MCF 10A (cell line): ENCODE results near the gene MAZ. TPM values are rescaled to one million over a fixed set of nuclear protein-coding genes. Genes with fewer than 3 reads are reported as not detected.

ENCODE experiments used
- BruUV-seq: library from RNA; stranded (reverse); fragments of 400-500 nt; replicated peaks from 2 replicates; lab custom pipeline; 2021; lab: Mats Ljungman, UMichigan
- CTCF ChIA-PET: fragments of 300-600 bp; sonication (Branson Sonifier 250); formaldehyde crosslinking; extraction: SDS; loops from one replicate; lab custom pipeline; 2021; ENCODE audit warnings: antibody characterized with exemption, inconsistent platforms; lab: Yijun Ruan, JAX
- POLR2A ChIA-PET: fragments of 300-600, 350-650 bp; sonication (Branson Sonifier 250); formaldehyde crosslinking; extraction: SDS; loops from one replicate; lab custom pipeline; 2020; ENCODE audit warnings: antibody characterized with exemption, inconsistent platforms; lab: Yijun Ruan, JAX
- DNase-seq: peaks from one replicate; pipeline ENCODE4 v3.0.0-alpha.2; 2018; ENCODE audit not compliant: unreplicated experiment
- H3K27ac Mint-ChIP-seq: one replicate; pipeline ENCODE4 v1.8.0; 2022; ENCODE audit warnings: mild to moderate bottlenecking, low read depth, mixed read lengths; ENCODE audit not compliant: unreplicated experiment
- H3K27me3 Mint-ChIP-seq: one replicate; pipeline ENCODE4 v1.8.0; 2022; ENCODE audit warnings: mixed read lengths; ENCODE audit not compliant: insufficient read depth, unreplicated experiment
- H3K36me3 Mint-ChIP-seq: one replicate; pipeline ENCODE4 v1.8.0; 2022; ENCODE audit warnings: mild to moderate bottlenecking, moderate library complexity, mixed read lengths; ENCODE audit not compliant: insufficient read depth, unreplicated experiment
- H3K4me1 Mint-ChIP-seq: one replicate; pipeline ENCODE4 v1.8.0; 2022; ENCODE audit warnings: mixed read lengths; ENCODE audit not compliant: insufficient read depth, unreplicated experiment
- H3K4me3 Mint-ChIP-seq: one replicate; pipeline ENCODE4 v1.8.0; 2022; ENCODE audit warnings: mild to moderate bottlenecking, moderate library complexity, mixed read lengths; ENCODE audit not compliant: unreplicated experiment
- H3K9me3 Mint-ChIP-seq: one replicate; pipeline ENCODE4 v1.8.0; 2022; ENCODE audit warnings: mixed read lengths; ENCODE audit not compliant: unreplicated experiment
- intact Hi-C: fragments of 100-400 bp; cut with micrococcal nuclease; formaldehyde crosslinking; loops from 2 replicates; pipeline ENCODE4 v1.14.1; 2022
- total RNA-seq: library from RNA; stranded (reverse); gene quantifications from 2 replicates; pipeline ENCODE4 v1.2.3, GENCODE V29; 2022
- TF ChIP-seq, protein P1 (sequence below): fragments of 200-600 bp; IDR thresholded peaks from one replicate; pipeline ENCODE4 v1.8.0; 2022; ENCODE audit warnings: antibody characterized with exemption, mild to moderate bottlenecking; ENCODE audit not compliant: unreplicated experiment

Gene MAZ
- total RNA-seq, 1 experiment from 2014 or later = 185 TPM

DNA sequence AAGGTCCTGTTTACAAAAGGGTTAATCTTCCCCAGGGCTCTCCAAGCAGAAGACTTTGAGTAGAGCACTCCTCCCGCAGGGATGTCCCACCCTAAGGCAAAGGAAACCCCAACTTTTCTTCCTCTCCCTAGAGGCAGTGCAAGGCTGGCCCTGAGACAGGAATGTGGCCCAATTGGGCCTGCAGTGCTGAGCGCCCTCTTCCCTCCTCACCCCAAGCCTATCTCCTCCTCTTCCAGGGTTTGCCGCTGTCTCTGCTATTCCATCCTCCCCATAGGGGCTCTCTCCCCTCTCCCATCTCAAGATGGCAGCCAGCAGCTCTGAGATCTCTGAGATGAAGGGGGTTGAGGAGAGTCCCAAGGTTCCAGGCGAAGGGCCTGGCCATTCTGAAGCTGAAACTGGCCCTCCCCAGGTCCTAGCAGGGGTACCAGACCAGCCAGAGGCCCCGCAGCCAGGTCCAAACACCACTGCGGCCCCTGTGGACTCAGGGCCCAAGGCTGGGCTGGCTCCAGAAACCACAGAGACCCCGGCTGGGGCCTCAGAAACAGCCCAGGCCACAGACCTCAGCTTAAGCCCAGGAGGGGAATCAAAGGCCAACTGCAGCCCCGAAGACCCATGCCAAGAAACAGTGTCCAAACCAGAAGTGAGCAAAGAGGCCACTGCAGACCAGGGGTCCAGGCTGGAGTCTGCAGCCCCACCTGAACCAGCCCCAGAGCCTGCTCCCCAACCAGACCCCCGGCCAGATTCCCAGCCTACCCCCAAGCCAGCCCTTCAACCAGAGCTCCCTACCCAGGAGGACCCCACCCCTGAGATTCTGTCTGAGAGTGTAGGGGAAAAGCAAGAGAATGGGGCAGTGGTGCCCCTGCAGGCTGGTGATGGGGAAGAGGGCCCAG is 6.7 kb downstream of the MAZ start:
- peaks cover 36% of the 10 kb centered on the region for H3K4me1 Mint-ChIP-seq
- H3K4me3 Mint-ChIP-seq = peak overlapping the region; percentile 69
- H3K36me3 Mint-ChIP-seq = peaks cover 31% of the 10 kb centered on the region
- TF ChIP-seq, protein P1, sequence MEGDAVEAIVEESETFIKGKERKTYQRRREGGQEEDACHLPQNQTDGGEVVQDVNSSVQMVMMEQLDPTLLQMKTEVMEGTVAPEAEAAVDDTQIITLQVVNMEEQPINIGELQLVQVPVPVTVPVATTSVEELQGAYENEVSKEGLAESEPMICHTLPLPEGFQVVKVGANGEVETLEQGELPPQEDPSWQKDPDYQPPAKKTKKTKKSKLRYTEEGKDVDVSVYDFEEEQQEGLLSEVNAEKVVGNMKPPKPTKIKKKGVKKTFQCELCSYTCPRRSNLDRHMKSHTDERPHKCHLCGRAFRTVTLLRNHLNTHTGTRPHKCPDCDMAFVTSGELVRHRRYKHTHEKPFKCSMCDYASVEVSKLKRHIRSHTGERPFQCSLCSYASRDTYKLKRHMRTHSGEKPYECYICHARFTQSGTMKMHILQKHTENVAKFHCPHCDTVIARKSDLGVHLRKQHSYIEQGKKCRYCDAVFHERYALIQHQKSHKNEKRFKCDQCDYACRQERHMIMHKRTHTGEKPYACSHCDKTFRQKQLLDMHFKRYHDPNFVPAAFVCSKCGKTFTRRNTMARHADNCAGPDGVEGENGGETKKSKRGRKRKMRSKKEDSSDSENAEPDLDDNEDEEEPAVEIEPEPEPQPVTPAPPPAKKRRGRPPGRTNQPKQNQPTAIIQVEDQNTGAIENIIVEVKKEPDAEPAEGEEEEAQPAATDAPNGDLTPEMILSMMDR = no peak
- no peaks in the 10 kb centered on the region for H3K27me3 Mint-ChIP-seq
- CTCF ChIA-PET = interaction anchor here (0.6 to 0.7 kb wide), 3 partner anchors 36 to 870 kb away, joined by 3 read pairs; no protein-coding TSS in a partner anchor
- H3K27ac Mint-ChIP-seq = no peak overlapping the region
- POLR2A ChIA-PET = interaction anchor here (0.7 kb wide), 1 partner anchor 746 kb away, joined by 3 read pairs; no protein-coding TSS in a partner anchor
- DNase-seq = no peak
- intact Hi-C loops = no loop called here
- BruUV-seq = no TSS peak
- H3K9me3 Mint-ChIP-seq = no peaks in the 10 kb centered on the region

DNA sequence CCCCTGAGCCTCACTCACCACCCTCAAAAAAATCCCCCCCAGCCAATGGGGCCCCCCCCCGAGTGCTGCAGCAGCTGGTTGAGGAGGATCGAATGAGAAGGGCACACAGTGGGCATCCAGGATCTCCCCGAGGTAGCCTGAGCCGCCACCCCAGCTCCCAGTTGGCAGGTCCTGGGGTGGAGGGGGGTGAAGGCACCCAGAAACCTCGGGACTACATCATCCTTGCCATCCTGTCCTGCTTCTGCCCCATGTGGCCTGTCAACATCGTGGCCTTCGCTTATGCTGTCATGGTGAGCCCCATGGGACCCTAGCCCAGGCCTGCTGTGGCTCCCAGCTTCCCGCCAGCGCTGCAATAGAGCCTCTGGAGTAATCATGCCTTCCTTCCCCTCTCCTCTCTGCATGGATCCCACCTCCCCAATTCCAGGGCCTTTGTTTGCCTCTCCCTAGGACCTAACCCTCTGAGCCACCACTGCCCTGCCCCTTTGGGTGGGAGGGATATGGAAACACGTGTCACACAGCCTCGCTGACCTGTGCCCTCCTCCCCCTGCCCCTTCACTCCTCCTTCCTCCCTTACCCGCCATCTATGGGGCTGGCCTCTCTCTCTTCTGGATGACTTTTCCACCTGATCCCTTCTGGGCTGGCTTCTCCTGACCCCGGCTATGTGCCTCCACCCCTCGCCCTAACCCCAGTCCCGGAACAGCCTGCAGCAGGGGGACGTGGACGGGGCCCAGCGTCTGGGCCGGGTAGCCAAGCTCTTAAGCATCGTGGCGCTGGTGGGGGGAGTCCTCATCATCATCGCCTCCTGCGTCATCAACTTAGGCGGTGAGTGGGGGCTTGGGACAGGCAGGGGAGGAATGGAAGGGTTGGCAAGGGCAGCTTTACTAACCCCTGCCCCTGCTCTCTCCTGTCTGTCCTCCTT is 7.6 kb downstream of the MAZ start:
- Mint-ChIP-seq H3K4me3 (peak overlapping the region; percentile 34), H3K4me1 (peaks cover 36% of the 10 kb centered on the region), H3K9me3 (no peaks in the 10 kb centered on the region), H3K36me3 (peaks cover 31% of the 10 kb centered on the region), H3K27me3 (no peaks in the 10 kb centered on the region), H3K27ac (no peak overlapping the region)
- TF ChIP-seq, protein P1 = no peak
- CTCF ChIA-PET = interaction anchor here (0.7 kb wide), 1 partner anchor 35 kb away, joined by 3 read pairs; no protein-coding TSS in a partner anchor
- BruUV-seq = no TSS peak
- intact Hi-C loops = no loop called here
- no peak for DNase-seq
- POLR2A ChIA-PET = interaction anchor here (0.6 to 0.7 kb wide), 2 partner anchors 23 to 745 kb away, joined by 3 read pairs; partner anchors contain the start of gene KIF22

DNA sequence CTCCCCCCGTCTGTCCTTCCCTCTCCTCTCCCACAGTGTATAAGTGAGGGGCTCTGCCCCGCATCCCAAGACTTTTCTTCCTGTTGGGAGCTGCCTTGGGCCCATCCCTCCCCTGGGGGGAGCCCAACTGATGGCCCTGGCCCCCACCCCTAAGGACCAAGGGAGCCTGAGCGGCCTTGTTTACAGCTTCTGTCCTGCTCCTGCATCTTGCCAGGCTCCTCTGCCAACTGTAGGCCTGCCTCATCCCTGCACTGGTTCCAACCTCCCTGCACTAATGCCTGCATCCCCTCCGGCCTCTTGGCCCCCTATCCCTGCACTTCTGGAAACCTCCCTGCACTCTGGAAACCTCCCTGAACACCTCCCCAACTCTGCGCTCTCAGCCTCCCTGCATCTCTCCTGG is 8.3 kb downstream of the MAZ start:
- intact Hi-C loops = no loop called here
- H3K36me3 Mint-ChIP-seq = peaks cover 36% of the 10 kb centered on the region
- H3K9me3 Mint-ChIP-seq = no peaks in the 10 kb centered on the region
- peak overlapping the region; percentile 34 for H3K4me3 Mint-ChIP-seq
- H3K4me1 Mint-ChIP-seq = peaks cover 43% of the 10 kb centered on the region
- DNase-seq = no peak
- H3K27me3 Mint-ChIP-seq = no peaks in the 10 kb centered on the region
- BruUV-seq = no TSS peak
- ChIA-PET CTCF (no interaction called here), POLR2A (no interaction called here)
- H3K27ac Mint-ChIP-seq = no peak overlapping the region
- TF ChIP-seq, protein P1 = no peak
